NCI-H1105 treated with DMSO at 0.1 percent for 48 hours (cell line): Measurements from ENCODE around the gene RPL37.
"Not testable (repeated sequence)": the region's sequence is repeated elsewhere in the genome, so short reads cannot be mapped to it uniquely, and the experiment has no call there.

ENCODE experiments used
- DNase-seq: peaks from one replicate; lab custom pipeline; 2025; lab: John Stamatoyannopoulos, UW

RPL37 gene

GRCh38 chr5:40834849-40835787, at the start of gene RPL37:
TSS of gene RPL37 (minus strand) at chr5:40835222. CDS start at chr5:40835185, 37 bp downstream.
- DNase-seq = peak; percentile 93

DNA sequence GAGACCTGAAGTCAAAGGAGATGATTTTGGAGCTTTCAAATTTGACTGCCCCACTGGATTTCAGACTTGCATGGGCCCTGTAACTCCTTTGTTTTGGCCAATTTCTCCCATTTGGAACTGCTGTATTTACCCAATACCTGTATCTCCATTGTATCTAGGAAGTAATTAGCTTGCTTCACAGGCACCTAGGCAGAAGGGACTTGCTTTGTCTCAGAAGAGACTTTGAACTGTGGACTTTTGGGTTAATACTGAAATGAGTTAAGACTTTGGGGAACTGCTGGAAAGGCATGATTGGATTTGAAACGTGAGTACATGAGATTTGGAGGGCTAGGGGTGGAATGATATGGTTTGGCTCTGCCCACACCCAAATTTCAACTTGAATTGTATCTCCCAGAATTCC, 48.0 kb upstream of the RPL37 start:
- not testable (repeated sequence) for DNase-seq

- DNase-seq = no peak
These were observed 47.3 kb upstream of the RPL37 start for GRCh38 chr5:40882291-40882690.

DNA sequence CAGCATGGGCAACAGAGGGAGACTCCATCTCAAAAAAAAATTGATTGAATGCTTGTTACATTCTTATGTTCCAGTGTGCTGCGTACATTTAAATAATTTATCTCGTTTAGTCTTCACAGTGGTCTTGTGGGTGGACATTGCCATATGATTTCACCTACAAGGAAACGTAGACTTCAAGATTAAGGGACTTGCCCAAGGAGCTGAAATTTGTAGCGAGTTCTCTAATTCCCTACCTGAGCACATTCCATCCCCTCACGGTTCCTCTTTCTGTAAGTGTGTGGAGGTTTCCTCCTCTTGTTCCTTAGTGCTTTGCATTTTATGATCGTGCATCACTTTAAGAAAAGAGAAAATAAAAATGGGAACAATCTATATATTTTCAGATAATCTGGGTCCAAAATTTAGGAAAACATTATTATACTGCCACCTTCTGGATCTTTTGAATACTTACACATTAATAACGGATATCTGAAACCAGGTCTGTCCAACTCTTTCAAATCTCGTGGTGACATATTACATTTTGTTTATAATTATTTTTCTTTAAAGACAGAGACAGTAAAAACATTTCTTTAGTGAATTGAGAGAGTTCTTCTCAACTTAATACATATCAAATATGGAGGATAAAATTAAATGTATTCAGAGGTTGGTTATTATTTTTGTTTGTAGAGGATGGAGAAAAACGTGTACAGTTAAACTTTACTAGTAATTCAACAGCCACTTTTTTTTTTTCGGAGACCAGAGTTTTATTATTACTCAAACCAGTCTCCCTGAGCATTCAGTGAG, 44.3 kb upstream of the RPL37 start:
- peak; percentile 55 for DNase-seq

DNA sequence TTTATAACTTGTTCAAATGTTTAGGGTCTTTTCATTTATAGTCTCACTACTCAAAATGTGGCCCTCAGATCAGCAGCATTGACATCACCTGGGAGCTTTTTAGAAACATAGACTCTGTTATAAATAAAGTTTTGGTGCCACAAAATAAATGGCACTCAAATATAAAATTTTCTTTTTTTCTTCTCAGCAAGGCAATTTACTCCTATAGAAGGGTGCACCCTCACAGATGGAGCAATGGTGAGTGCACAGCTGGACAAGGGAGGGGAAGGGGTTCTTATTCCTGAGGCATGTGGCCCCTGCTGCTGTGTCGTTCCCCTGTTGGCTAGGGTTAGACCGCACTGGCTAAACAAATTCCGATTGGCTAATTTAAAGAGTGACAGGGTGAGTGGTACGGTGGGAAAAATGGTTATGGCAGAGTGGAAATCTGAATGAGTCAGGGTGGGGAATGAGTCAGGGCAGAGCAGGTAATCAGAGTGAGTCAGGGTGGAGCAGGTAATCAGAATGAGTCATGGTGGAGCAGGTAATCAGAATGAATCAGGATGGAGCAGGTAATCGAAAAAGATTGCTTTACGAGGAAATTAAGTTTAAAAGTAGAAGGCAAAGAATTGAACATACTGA, 42.5 kb upstream of the RPL37 start:
- no peak for DNase-seq

DNA sequence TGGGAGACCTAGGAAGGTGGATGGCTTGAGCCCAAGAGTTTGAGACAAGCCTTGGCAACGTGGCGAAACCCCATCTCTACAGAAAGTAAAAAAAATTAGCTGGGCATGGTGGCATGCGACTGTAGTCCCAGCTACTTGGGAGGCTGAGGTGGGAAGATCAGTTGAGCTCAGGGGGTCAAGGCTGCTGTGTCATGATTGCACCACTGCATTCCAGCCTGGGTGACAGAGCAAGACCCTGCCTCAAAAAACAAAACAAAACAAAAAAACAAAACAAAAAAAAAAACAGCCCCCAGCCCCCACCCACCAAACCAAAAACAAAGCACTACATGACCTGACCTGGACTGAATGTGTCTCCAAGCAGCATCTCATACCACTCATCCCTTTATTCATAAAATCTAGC, 40.9 kb upstream of the RPL37 start:
- DNase-seq = no peak

GRCh38 chr5:40873286-40873880, 38.4 kb upstream of the RPL37 start:
- no peak for DNase-seq

GRCh38 chr5:40872253-40872652, 37.2 kb upstream of the RPL37 start:
- not testable (repeated sequence) for DNase-seq

DNA sequence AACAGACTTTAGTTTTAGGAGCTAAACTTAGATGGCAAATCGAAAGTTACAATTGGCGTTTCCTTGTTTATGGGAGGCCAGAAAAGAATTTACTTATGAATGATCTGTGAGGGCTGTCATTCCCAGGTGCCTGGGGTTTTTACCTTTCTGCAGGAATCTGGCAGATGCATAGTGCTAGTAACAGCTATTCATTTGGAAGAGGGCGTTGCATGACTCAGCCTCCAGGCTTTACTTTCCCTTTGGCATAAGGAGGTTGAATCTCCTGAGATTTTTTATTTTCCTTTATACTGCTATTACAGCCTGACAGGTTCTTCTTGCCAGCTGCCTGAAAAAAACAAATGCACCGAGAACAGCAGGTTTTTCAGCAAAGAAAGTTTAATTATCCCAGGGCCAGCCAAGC, 36.2 kb upstream of the RPL37 start:
- no peak for DNase-seq

GRCh38 chr5:40869384-40869783, 34.4 kb upstream of the RPL37 start:
- no peak for DNase-seq

DNA sequence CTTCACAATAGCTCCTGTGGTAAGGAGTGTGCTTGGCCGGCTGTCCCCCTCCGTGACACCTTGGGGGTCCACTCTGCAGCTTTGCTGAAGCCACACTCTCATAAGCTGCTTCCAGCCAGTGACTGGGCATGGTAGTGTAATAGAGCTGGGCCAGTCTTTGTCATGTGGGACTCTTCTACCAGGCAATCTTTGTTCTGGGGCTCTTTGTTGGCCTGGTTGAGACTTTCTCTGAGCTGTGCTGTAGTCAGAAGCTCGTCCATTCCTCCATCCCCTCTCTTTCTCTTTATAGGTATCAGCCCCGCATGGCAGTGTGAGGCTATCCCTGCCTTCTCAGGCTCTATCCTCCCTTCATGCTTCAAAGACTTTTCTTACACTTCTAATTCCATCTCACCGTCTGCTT, 31.8 kb upstream of the RPL37 start:
- DNase-seq = no peak

DNA sequence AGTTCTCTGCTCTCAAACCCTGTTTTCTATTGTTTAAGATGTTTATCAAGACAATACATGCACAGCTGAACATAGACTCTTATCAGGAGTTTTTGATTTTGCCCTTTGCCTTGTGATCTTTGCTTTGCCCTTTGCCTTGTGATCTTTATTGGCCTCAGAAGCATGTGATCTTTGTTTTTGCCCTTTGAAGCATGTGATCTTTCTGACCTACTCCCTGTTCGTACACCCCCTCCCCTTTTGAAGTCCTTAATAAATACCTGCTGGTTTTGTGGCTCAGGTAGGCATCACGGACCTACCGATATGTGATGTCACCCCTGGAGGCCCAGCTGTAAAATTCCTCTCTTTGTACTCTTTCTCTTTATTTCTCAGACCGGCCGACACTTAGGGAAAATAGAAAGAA, 30.0 kb upstream of the RPL37 start:
- not testable (repeated sequence) for DNase-seq

- DNase-seq = no peak
These were observed 25.7 kb upstream of the RPL37 start for GRCh38 chr5:40860711-40861110.

- peak; percentile 13 for DNase-seq
These were observed 18.7 kb upstream of the RPL37 start for GRCh38 chr5:40853632-40854192.

DNA sequence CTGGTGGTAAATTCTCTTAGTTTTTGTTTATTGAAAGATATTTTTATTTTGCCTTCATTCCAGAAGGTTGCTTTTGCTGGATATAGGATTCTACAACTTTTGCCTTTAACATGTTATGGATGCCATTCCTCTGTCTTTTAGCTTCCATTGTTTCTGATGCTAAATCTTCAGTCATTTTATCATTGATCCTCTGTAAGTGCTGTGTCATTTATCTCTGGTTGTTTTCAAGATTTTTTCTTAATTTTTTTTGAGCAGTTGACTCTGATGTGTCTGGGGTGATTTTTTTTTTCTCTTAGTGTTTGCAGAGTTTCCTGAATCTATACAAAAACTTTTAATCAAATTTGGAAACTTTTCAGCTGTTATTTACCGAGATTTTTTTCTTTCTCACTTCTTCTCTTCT, 12.5 kb upstream of the RPL37 start:
- DNase-seq = no peak

- DNase-seq = no peak
These were observed 11.3 kb upstream of the RPL37 start for GRCh38 chr5:40846371-40846770.

DNA sequence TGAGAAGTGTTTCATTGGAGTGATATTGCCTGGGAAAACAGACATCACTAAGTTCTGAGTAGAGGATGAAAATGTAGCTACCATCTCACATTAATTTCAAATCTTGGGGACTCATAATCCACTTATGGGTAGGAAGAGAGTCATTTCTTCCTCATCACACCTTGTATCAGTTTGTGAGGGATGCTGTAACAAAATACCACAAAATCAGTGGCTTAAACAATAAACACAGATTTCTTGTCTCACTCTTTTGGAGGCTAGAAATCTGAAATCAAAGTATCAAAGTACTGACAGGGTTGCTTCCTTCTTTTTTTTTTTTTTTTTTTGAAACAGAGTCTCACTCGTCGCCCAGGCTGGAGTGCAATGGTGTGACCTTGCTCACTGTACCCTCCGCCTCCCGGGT, 9.5 kb upstream of the RPL37 start:
- DNase-seq = no peak

GRCh38 chr5:40842351-40842750, 7.3 kb upstream of the RPL37 start:
- no peak for DNase-seq

DNA sequence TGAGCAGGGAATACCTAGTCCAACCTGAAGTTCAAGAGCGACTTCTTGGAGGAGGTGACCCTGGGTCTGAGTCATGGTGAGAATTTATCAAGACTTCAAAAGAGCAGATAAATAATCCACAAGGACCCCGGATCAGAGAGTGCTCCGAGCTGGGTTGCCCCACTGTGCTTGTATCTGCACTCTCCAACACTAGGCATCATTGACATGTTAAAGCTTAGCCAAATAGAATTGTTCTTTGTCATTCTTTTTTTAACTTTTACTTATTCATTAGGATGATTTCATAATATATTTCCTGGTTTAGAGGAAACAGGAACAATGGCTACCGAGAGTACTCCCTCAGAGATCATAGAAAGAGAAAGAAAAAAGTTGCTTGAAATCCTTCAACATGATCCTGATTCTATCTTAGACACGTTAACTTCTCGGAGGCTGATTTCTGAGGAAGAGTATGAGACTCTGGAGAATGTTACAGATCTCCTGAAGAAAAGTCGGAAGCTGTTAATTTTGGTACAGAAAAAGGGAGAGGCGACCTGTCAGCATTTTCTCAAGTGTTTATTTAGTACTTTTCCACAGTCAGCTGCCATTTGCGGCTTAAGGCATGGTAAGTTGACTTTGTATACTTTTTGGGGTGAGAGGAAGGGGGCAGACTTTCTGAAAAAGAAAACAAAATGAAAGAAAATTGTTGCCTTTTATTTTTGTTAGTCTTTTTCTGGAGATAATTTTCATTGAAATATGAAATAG, 6.2 kb upstream of the RPL37 start, which contains the start of gene CARD6:
TSS of gene CARD6 (plus strand) at position 300 of the 738 bp plus-strand sequence. CDS start at position 316, 16 bp downstream.
- no peak for DNase-seq

GRCh38 chr5:40838086-40838485, 3.1 kb upstream of the RPL37 start:
- DNase-seq = no peak

DNA sequence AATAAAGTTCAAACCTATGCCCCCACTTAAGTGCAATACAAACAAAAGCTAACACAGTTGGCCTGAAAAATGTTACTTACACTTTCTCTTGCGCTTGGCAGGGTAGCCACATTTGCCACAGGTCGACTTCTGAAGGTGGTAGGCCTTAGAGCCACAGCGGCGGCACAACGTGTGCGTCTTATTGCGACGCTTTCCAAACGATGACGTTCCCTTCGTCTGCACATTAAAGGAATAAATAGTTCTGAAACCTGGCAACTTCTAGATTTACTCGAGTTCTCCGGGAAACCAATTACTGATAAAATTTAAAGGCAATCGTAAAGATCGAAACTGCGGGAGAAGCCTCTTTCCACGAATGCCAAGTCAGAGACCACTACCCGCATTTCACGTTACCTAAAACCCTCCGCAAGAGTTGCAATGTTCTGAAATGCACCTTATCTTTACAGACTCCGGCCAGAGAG, 602 bp downstream of the RPL37 start:
- peak; percentile 10 for DNase-seq
